ENCODE results near the gene ZNF823.
A peak's percentile ranks its signal among the peaks of the same experiment; 100 is the strongest.

ZNF823 gene

DNA sequence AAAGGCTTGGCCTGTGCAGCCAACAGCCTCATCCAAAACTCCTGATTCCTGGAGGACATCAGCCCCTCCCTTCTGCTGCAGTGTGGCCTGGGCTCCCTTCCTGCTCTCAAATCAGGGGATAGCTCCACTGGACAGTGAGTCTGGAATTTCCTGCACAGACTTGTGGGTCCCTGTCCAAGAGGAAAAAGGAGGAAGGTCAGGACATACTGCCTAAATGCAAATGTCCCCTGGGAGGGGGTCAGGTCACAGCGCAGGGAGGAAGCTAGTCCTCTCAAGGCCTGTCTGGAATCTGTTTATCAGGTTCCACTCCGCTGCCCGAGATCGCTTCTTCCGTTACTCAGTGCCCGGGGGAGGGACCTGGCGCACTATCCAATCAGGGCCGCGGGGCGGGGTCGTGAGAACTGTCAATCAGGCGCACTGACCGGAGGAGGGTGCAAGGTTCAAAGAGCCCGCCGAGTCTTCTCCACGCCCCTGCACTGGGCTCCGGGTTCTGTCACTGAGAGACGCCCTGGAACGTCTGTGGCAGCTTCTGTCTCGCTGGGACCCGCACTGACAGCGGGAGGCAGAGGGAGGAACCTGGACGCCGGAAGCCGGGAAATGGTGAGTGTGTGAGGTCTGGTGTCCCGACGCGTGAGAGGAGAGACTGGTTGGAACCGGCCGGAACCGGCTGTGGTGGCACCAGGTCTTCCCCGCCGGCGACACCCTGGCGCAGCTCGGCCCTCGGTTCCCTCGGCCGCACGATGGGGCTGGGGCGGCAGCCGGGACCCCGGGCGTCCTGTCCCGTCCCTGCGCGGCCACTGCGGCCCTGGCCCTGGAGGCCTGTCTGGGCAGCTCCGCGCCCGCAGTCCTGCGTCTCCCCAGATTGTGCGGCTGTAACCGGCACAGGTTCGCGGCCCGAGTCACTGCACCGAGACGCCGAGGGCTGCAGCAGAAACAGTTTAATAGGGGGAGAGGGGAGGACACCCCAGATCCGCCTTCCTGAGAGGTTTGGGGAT, 28.1 kb upstream of the ZNF823 start, which contains the start of gene ZNF441:
Gene ZNF441, plus strand, starts transcription at position 404 of the 995 bp plus-strand sequence. Its CDS starts 194 bp downstream, at position 598.
- Histone ChIP-seq H3K9me3 (ENCODE audit: control insufficient read depth, low read depth, low read length) (no peaks in the 10 kb centered on the region), H3K4me1 (ENCODE audit: control insufficient read depth, low read depth, low read length) (peaks cover 4% of the 10 kb centered on the region), H3K36me3 (ENCODE audit: control insufficient read depth, low read depth, low read length) (no peaks in the 10 kb centered on the region), H3K27ac (ENCODE audit: low read length) (no peak within 1 kb of the TSS), H3K9ac (ENCODE audit: low read length) (peak within 1 kb of the TSS; percentile 56), H3K27me3 (ENCODE audit: control insufficient read depth, insufficient read depth, low read length) (peaks cover 24% of the 10 kb centered on the region), H3K4me3 (ENCODE audit: low read length) (peak within 1 kb of the TSS; percentile 78)

DNA sequence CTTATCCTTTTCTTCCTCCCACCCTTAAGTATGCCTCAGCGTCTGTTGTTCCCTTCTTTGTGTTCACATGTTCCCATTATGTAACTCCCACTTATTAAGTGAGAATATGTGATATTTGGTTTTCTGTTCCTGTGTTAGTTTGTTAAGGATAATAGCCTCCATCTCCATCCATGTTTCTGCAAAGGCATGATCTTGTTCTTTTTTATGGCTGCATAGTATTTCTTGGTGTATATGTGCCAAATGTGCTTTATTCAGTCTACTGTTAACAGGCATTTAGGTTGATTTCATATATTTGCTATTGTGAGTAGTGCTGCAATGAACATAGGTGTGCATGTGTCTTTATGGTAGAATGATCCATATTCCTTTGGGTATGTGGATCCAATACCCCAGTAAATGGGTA, 24.9 kb upstream of the ZNF823 start:
- H3K27ac ChIP-seq (ENCODE audit: low read length) = no peak overlapping the region
- no peak overlapping the region for H3K4me3 ChIP-seq (ENCODE audit: low read length)
- H3K4me1 ChIP-seq (ENCODE audit: control insufficient read depth, low read depth, low read length) = peaks cover 4% of the 10 kb centered on the region
- no peaks in the 10 kb centered on the region for H3K9me3 ChIP-seq (ENCODE audit: control insufficient read depth, low read depth, low read length)
- peaks cover 16% of the 10 kb centered on the region for H3K27me3 ChIP-seq (ENCODE audit: control insufficient read depth, insufficient read depth, low read length)
- H3K36me3 ChIP-seq (ENCODE audit: control insufficient read depth, low read depth, low read length) = no peaks in the 10 kb centered on the region
- H3K9ac ChIP-seq (ENCODE audit: low read length) = no peak overlapping the region

- H3K36me3 ChIP-seq (ENCODE audit: control insufficient read depth, low read depth, low read length) = no peaks in the 10 kb centered on the region
- H3K4me3 ChIP-seq (ENCODE audit: low read length) = no peak overlapping the region
- H3K27ac ChIP-seq (ENCODE audit: low read length) = no peak overlapping the region
Measured at GRCh38 chr19:11763117-11763516, 24.4 kb upstream of the ZNF823 start.

DNA sequence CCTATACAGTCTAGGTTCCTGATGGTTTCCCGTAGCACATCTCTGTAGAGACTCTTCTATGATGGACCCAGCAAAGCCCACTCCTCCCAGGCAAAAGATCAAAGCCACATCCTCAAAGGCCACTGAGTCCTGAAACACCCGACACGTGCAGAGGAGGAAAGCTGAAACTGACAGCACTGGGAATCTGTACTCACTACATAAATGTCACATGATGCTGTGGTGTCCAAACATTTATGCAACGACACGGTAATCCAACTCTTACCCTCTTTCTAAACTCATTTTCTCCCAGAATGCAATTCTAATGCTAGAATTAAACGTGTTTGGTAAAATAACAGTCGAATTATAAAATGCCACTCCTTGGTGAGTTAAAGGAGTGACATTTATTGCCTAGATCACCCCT, 21.1 kb upstream of the ZNF823 start:
- H3K4me3 ChIP-seq (ENCODE audit: low read length) = no peak overlapping the region

More at GRCh38 chr19:11763117-11763516, 24.4 kb upstream of the ZNF823 start:
- Histone ChIP-seq H3K9me3 (ENCODE audit: control insufficient read depth, low read depth, low read length) (no peaks in the 10 kb centered on the region), H3K27me3 (ENCODE audit: control insufficient read depth, insufficient read depth, low read length) (peaks cover 11% of the 10 kb centered on the region), H3K4me1 (ENCODE audit: control insufficient read depth, low read depth, low read length) (peaks cover 4% of the 10 kb centered on the region), H3K9ac (ENCODE audit: low read length) (no peak overlapping the region)

DNA sequence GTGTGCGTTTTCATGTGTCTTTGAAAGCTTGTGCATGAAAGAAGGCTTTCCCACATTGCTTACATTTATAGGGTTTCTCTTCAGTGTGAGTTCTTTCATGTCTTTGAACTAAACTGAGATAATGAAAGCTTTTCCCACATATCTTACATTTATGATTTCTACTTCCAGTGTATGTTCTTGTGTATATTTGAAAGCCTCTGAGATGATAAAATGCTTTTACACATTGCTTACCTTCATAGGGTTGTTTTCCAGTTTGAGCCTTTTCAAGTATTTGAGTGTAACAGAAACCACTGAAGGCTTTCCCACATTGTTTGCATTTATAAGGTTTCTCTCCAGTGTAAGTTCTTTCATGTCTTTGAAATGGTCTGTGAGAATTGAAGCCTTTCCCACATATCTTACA, 18.2 kb upstream of the ZNF823 start:
- Histone ChIP-seq H3K27ac (ENCODE audit: low read length) (no peak overlapping the region), H3K27me3 (ENCODE audit: control insufficient read depth, insufficient read depth, low read length) (no peaks in the 10 kb centered on the region), H3K9ac (ENCODE audit: low read length) (no peak overlapping the region), H3K4me1 (ENCODE audit: control insufficient read depth, low read depth, low read length) (no peaks in the 10 kb centered on the region), H3K9me3 (ENCODE audit: control insufficient read depth, low read depth, low read length) (peaks cover 10% of the 10 kb centered on the region), H3K4me3 (ENCODE audit: low read length) (no peak overlapping the region), H3K36me3 (ENCODE audit: control insufficient read depth, low read depth, low read length) (no peaks in the 10 kb centered on the region)

More for the DNA sequence above, 21.1 kb upstream of the ZNF823 start:
- no peak overlapping the region for H3K27ac ChIP-seq (ENCODE audit: low read length)
- H3K9ac ChIP-seq (ENCODE audit: low read length) = no peak overlapping the region
- no peaks in the 10 kb centered on the region for H3K27me3 ChIP-seq (ENCODE audit: control insufficient read depth, insufficient read depth, low read length)
- peaks cover 4% of the 10 kb centered on the region for H3K9me3 ChIP-seq (ENCODE audit: control insufficient read depth, low read depth, low read length)
- H3K36me3 ChIP-seq (ENCODE audit: control insufficient read depth, low read depth, low read length) = no peaks in the 10 kb centered on the region
- H3K4me1 ChIP-seq (ENCODE audit: control insufficient read depth, low read depth, low read length) = no peaks in the 10 kb centered on the region

DNA sequence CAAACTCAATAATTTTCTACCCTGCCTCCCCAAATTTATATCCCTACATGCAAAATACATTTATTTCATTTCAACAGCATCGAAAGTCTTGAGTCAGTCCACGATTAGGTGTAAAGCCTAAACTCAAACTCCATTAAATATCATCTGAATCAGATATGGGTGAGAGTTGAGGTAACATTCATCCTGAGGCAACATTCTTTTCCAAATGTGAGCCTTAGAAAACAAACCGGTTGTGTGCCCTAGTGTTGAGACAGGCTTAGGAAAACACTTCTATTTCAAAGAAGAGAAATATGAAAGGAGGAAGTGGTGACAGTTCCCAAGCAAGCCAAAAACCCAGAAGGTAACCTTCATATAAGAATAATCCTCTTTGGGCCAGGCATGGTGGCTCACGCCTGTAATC, 15.9 kb upstream of the ZNF823 start:
- H3K27me3 ChIP-seq (ENCODE audit: control insufficient read depth, insufficient read depth, low read length) = no peaks in the 10 kb centered on the region
- H3K9ac ChIP-seq (ENCODE audit: low read length) = no peak overlapping the region
- H3K4me1 ChIP-seq (ENCODE audit: control insufficient read depth, low read depth, low read length) = no peaks in the 10 kb centered on the region
- peaks cover 10% of the 10 kb centered on the region for H3K9me3 ChIP-seq (ENCODE audit: control insufficient read depth, low read depth, low read length)
- H3K27ac ChIP-seq (ENCODE audit: low read length) = no peak overlapping the region
- H3K36me3 ChIP-seq (ENCODE audit: control insufficient read depth, low read depth, low read length) = no peaks in the 10 kb centered on the region
- H3K4me3 ChIP-seq (ENCODE audit: low read length) = no peak overlapping the region

GRCh38 chr19:11752244-11752736, 13.5 kb upstream of the ZNF823 start:
- Histone ChIP-seq H3K4me3 (ENCODE audit: low read length) (no peak overlapping the region), H3K36me3 (ENCODE audit: control insufficient read depth, low read depth, low read length) (no peaks in the 10 kb centered on the region), H3K9me3 (ENCODE audit: control insufficient read depth, low read depth, low read length) (peaks cover 16% of the 10 kb centered on the region), H3K27me3 (ENCODE audit: control insufficient read depth, insufficient read depth, low read length) (no peaks in the 10 kb centered on the region), H3K4me1 (ENCODE audit: control insufficient read depth, low read depth, low read length) (no peaks in the 10 kb centered on the region), H3K27ac (ENCODE audit: low read length) (no peak overlapping the region), H3K9ac (ENCODE audit: low read length) (no peak overlapping the region)

DNA sequence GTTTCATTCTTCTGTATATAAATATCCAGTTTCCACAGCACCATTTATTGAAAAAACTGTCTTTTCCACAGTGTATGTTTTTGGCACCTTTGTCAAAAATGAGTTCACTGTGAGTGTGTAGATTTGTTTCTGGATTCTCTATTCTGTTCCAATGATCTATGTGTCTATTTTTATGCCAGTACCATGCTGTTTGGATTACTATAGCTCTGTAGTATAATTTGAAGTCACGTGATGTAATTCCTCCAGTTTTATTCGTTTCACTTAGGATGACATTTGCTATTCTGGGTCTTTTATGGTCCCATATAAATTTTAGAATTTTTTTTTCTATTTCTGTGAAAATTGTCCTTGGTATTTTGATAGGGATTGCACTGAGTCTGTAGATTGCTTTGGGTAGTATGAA, 11.0 kb upstream of the ZNF823 start:
- no peaks in the 10 kb centered on the region for H3K27me3 ChIP-seq (ENCODE audit: control insufficient read depth, insufficient read depth, low read length)
- no peaks in the 10 kb centered on the region for H3K4me1 ChIP-seq (ENCODE audit: control insufficient read depth, low read depth, low read length)
- no peak overlapping the region for H3K4me3 ChIP-seq (ENCODE audit: low read length)
- peaks cover 14% of the 10 kb centered on the region for H3K9me3 ChIP-seq (ENCODE audit: control insufficient read depth, low read depth, low read length)
- H3K36me3 ChIP-seq (ENCODE audit: control insufficient read depth, low read depth, low read length) = no peaks in the 10 kb centered on the region
- H3K9ac ChIP-seq (ENCODE audit: low read length) = no peak overlapping the region
- H3K27ac ChIP-seq (ENCODE audit: low read length) = no peak overlapping the region

- no peaks in the 10 kb centered on the region for H3K36me3 ChIP-seq (ENCODE audit: control insufficient read depth, low read depth, low read length)
- no peak overlapping the region for H3K9ac ChIP-seq (ENCODE audit: low read length)
- H3K9me3 ChIP-seq (ENCODE audit: control insufficient read depth, low read depth, low read length) = peaks cover 11% of the 10 kb centered on the region
- H3K4me1 ChIP-seq (ENCODE audit: control insufficient read depth, low read depth, low read length) = no peaks in the 10 kb centered on the region
- no peaks in the 10 kb centered on the region for H3K27me3 ChIP-seq (ENCODE audit: control insufficient read depth, insufficient read depth, low read length)
- H3K4me3 ChIP-seq (ENCODE audit: low read length) = no peak overlapping the region
- H3K27ac ChIP-seq (ENCODE audit: low read length) = no peak overlapping the region
Measured at GRCh38 chr19:11747277-11747676, 8.5 kb upstream of the ZNF823 start.

DNA sequence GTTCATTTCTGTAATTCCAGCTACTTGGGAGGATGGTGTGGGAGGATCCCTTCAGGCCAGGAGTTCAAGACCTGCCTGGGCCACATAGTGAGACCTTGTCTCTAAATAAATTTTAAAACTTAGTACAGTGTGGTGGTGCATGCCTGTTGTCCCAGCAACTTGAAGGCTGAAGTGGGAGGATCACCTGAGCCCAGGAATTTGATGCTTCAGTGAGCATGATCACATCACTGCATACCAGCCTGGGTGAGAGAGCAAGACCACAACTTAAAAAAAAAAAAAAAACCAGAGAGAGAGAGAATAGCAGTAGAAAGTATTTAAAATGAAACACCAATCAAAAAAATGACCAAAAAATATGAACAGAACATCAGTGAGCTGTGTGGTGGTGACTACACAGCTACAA, 7.1 kb upstream of the ZNF823 start:
- Histone ChIP-seq H3K36me3 (ENCODE audit: control insufficient read depth, low read depth, low read length) (no peaks in the 10 kb centered on the region), H3K9me3 (ENCODE audit: control insufficient read depth, low read depth, low read length) (peaks cover 8% of the 10 kb centered on the region), H3K4me1 (ENCODE audit: control insufficient read depth, low read depth, low read length) (no peaks in the 10 kb centered on the region), H3K9ac (ENCODE audit: low read length) (no peak overlapping the region), H3K27me3 (ENCODE audit: control insufficient read depth, insufficient read depth, low read length) (no peaks in the 10 kb centered on the region), H3K27ac (ENCODE audit: low read length) (no peak overlapping the region), H3K4me3 (ENCODE audit: low read length) (no peak overlapping the region)

DNA sequence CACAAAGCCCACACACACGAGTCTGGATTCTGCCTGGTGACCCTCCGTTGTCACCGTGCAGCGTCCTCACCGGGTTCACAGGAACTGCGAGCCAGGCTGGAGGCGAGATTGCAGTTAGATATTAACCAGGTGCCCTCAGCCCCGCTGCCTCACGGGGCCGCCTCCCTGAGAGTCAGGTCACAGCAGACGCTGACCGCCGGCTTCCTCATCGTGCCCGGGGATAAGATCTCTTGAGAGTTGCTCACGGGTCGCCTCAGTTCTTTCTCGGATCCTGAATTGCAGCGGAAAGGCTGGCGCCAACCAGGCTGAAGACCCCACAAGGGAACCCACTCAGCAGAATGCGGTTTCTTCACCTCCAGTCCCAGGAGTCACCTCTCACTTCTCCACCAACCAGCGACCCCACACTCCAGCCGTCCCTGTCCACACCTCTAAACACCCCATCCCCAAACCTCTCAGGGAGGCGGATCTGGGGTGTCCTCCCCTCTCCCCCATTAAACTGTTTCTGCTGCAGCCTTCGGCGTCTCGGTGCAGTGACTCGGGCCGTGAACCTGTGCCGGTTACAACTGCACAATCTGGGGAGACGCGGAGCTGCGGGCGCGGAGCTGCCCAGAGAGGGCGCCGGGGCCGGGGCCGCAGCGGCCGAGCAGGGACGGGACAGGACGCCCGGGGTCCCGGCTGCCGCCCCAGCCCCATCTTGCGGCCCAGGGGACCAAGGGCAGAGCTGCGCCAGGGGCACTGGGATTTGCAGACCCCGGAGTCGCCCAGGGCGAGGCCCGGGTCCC, 591 bp downstream of the ZNF823 start:
- no peak overlapping the region for H3K27ac ChIP-seq (ENCODE audit: low read length)
- H3K9ac ChIP-seq (ENCODE audit: low read length) = peak overlapping the region; percentile 47
- H3K4me1 ChIP-seq (ENCODE audit: control insufficient read depth, low read depth, low read length) = no peaks in the 10 kb centered on the region
- no peaks in the 10 kb centered on the region for H3K9me3 ChIP-seq (ENCODE audit: control insufficient read depth, low read depth, low read length)
- peak overlapping the region; percentile 60 for H3K4me3 ChIP-seq (ENCODE audit: low read length)
- peaks cover 27% of the 10 kb centered on the region for H3K27me3 ChIP-seq (ENCODE audit: control insufficient read depth, insufficient read depth, low read length)
- no peaks in the 10 kb centered on the region for H3K36me3 ChIP-seq (ENCODE audit: control insufficient read depth, low read depth, low read length)

All from iPS-18a (cell line).